ENCODE results near the gene ERCC1.

ERCC1 gene

GRCh38 chr19:45423589-45424190, at the start of gene ERCC1:
ERCC1 (minus strand) TSS chr19:45423917; CDS start chr19:45423374, 543 bp downstream.
- TF ChIP-seq RAD21 (IDR thresholded peaks at IDR 0.05; ENCODE audit: low read depth) (no peak), REST (IDR thresholded peaks at IDR 0.05; ENCODE audit: low read depth) (no peak), USF1 (IDR thresholded peaks at IDR 0.05) (peak; percentile 56), ZBTB7A (IDR thresholded peaks at IDR 0.05; ENCODE audit: low read depth) (peak; percentile 24; the same call in 1 of the 2 replicates), EP300 (IDR thresholded peaks at IDR 0.05; ENCODE audit: borderline replicate concordance) (peak; percentile 44; the same call in 1 of the 2 replicates), TEAD4 (IDR thresholded peaks at IDR 0.05) (peak; percentile 48; the same call in 1 of the 2 replicates), TCF12 (IDR thresholded peaks at IDR 0.05; ENCODE audit: low read depth) (peak; percentile 73), MAX (IDR thresholded peaks at IDR 0.05) (peak; percentile 98), NFIC (IDR thresholded peaks at IDR 0.05) (peak; percentile 69), CEBPB (IDR thresholded peaks at IDR 0.05) (no peak), TAF1 (IDR thresholded peaks at IDR 0.05; ENCODE audit: low read depth) (peak; percentile 77; the same call in 1 of the 2 replicates), EGR1 (IDR thresholded peaks at IDR 0.05) (0 out of 2 replicates have a peak, but pooled peaks have one; percentile 15), FOXM1 (IDR thresholded peaks at IDR 0.05; ENCODE audit: borderline replicate concordance, low read depth) (no peak), YY1 (IDR thresholded peaks at IDR 0.05; ENCODE audit: low read depth) (peak; percentile 63; the same call in 1 of the 2 replicates), CREB1 (IDR thresholded peaks at IDR 0.05; ENCODE audit: low read depth) (0 out of 2 replicates have a peak, but pooled peaks have one; percentile 20)

GRCh38 chr19:45473367-45473681, 49.6 kb upstream of the ERCC1 start:
- TF ChIP-seq YY1 (IDR thresholded peaks at IDR 0.05; ENCODE audit: low read depth) (no peak), EP300 (IDR thresholded peaks at IDR 0.05; ENCODE audit: borderline replicate concordance) (no peak)

GRCh38 chr19:45472563-45473366, 49.0 kb upstream of the ERCC1 start:
- TF ChIP-seq TAF1 (IDR thresholded peaks at IDR 0.05; ENCODE audit: low read depth), result no peak
- TF ChIP-seq FOXM1 (IDR thresholded peaks at IDR 0.05; ENCODE audit: borderline replicate concordance, low read depth), result no peak

- TF ChIP-seq TCF12 (IDR thresholded peaks at IDR 0.05; ENCODE audit: low read depth) (no peak), RAD21 (IDR thresholded peaks at IDR 0.05; ENCODE audit: low read depth) (no peak), CEBPB (IDR thresholded peaks at IDR 0.05) (no peak), EGR1 (IDR thresholded peaks at IDR 0.05) (no peak), MAX (IDR thresholded peaks at IDR 0.05) (no peak), TEAD4 (IDR thresholded peaks at IDR 0.05) (no peak), TAF1 (IDR thresholded peaks at IDR 0.05; ENCODE audit: low read depth) (no peak), NFIC (IDR thresholded peaks at IDR 0.05) (no peak), CREB1 (IDR thresholded peaks at IDR 0.05; ENCODE audit: low read depth) (no peak), USF1 (IDR thresholded peaks at IDR 0.05) (no peak), REST (IDR thresholded peaks at IDR 0.05; ENCODE audit: low read depth) (no peak)
These were observed 48.3 kb upstream of the ERCC1 start for GRCh38 chr19:45471931-45472562.

GRCh38 chr19:45471111-45471930, 47.6 kb upstream of the ERCC1 start:
- TF ChIP-seq TAF1 (IDR thresholded peaks at IDR 0.05; ENCODE audit: low read depth), result no peak
- no peak for TF ChIP-seq TCF12 (IDR thresholded peaks at IDR 0.05; ENCODE audit: low read depth)
- TF ChIP-seq USF1 (IDR thresholded peaks at IDR 0.05), result no peak
- TF ChIP-seq EP300 (IDR thresholded peaks at IDR 0.05; ENCODE audit: borderline replicate concordance), result no peak
- TF ChIP-seq FOXM1 (IDR thresholded peaks at IDR 0.05; ENCODE audit: borderline replicate concordance, low read depth), result no peak
- TF ChIP-seq RAD21 (IDR thresholded peaks at IDR 0.05; ENCODE audit: low read depth), result no peak
- no peak for TF ChIP-seq TEAD4 (IDR thresholded peaks at IDR 0.05)
